Panc1 (cell line): ENCODE results near the gene SCD. TPM values are rescaled to one million over a fixed set of nuclear protein-coding genes. Genes with fewer than 3 reads are reported as not detected.

Experiments used
- ATAC-seq: fragments of 200-7000 bp; cut with Tn5 transposase; 2 replicates; pipeline ENCODE4 v1.9.1; 2020; ENCODE audit warnings: mild to moderate bottlenecking, moderate library complexity
- BruUV-seq: library from RNA; stranded (reverse); fragments of 400-500 nt; replicated peaks from 2 replicates; lab custom pipeline; 2021; lab: Mats Ljungman, UMichigan
- CTCF ChIA-PET: fragments of 300-600 bp; sonication (Branson Sonifier 250); formaldehyde crosslinking; loops from one replicate; lab custom pipeline; 2022; ENCODE audit warnings: antibody characterized with exemption; lab: Charles Lee
- POLR2A ChIA-PET: fragments of 300-600 bp; sonication (Branson Sonifier 250); formaldehyde crosslinking; loops from one replicate; lab custom pipeline; 2022; ENCODE audit warnings: antibody characterized with exemption; lab: Charles Lee
- DNase-seq: peaks from one replicate; pipeline ENCODE4 v3.0.0-alpha.2; 2010; ENCODE audit warnings: low read depth, low spot score
- H3K27ac ChIP-seq: 2 replicates; pipeline ENCODE4 v1.5.1; 2011; ENCODE audit warnings: mild to moderate bottlenecking, low read length, inconsistent platforms
- H3K27me3 ChIP-seq: fragments of 200-500 bp; sonication (Bioruptor generic); 2 replicates; pipeline ENCODE4 v1.6.0; 2014; ENCODE audit warnings: low read length, inconsistent platforms; ENCODE audit not compliant: control insufficient read depth, insufficient read depth
- H3K36me3 ChIP-seq: fragments of 200-500 bp; sonication (Bioruptor generic); 2 replicates; pipeline ENCODE4 v1.5.1; 2014; ENCODE audit warnings: inconsistent platforms, mild to moderate bottlenecking, low read length, moderate library complexity; ENCODE audit not compliant: control insufficient read depth, insufficient read depth
- H3K4me1 ChIP-seq: 2 replicates; pipeline ENCODE4 v1.5.1; 2011; ENCODE audit warnings: inconsistent platforms, mild to moderate bottlenecking, low read length, moderate library complexity; ENCODE audit not compliant: control insufficient read depth, insufficient read depth
- H3K4me3 ChIP-seq, 2 experiments: 2 replicates each; pipeline ENCODE4 v1.5.1; 2011 to 2012; ENCODE audit warnings: low read depth in 2 of 2, low read length in 2 of 2, mild to moderate bottlenecking in 2 of 2, inconsistent platforms in 1 of 2, moderate library complexity in 1 of 2
- H3K9me3 ChIP-seq: fragments of 200-500 bp; sonication (Bioruptor generic); 2 replicates; pipeline ENCODE4 v1.5.1; 2014; ENCODE audit warnings: low read depth, mild to moderate bottlenecking, inconsistent platforms, low read length, moderate library complexity; ENCODE audit not compliant: control insufficient read depth, insufficient read depth
- CTCF ChIP-seq: fragments of 450-650 bp; IDR thresholded peaks from 2 replicates; pipeline ENCODE4 v1.5.1; 2017; ENCODE audit warnings: mild to moderate bottlenecking
- POLR2AphosphoS5 ChIP-seq: IDR thresholded peaks from 2 replicates; pipeline ENCODE4 v1.6.1; 2012; ENCODE audit warnings: mild to moderate bottlenecking, low read depth, low read length, moderate library complexity
- SIN3A ChIP-seq: IDR thresholded peaks from 2 replicates; pipeline ENCODE4 v1.6.1; 2012; ENCODE audit warnings: low read depth, mild to moderate bottlenecking, low read length, moderate library complexity, borderline replicate concordance; ENCODE audit not compliant: insufficient read depth
- TCF7L2 ChIP-seq: IDR thresholded peaks from 2 replicates; pipeline ENCODE4 v1.6.1; 2011; ENCODE audit warnings: mild to moderate bottlenecking, low read depth, low read length, inconsistent platforms
- in situ Hi-C: cut with HindIII; loops from 2 replicates; pipeline ENCODE4 v1.10.0; 2016; ENCODE audit warnings: low sequenced_read_pairs, low pct_unique_long_range_greater_than_20kb
- intact Hi-C: fragments of 100-400 bp; cut with micrococcal nuclease; formaldehyde crosslinking; loops from one replicate; pipeline ENCODE4 v1.10.0; 2022; ENCODE audit not compliant: unreplicated experiment
- total RNA-seq: library from RNA; stranded (reverse); gene quantifications from one replicate; pipeline ENCODE4 v1.2.1, GENCODE V29; 2021; ENCODE audit not compliant: unreplicated experiment
- TF ChIP-seq, protein P1 (sequence below), 2 experiments: IDR thresholded peaks; 2 replicates each; pipeline ENCODE4 v1.6.1; 2011 to 2012; ENCODE audit warnings: low read depth in 2 of 2, control low read depth in 1 of 2, low read length in 1 of 2, mild to moderate bottlenecking in 1 of 2, moderate library complexity in 1 of 2; ENCODE audit not compliant: insufficient read depth in 1 of 2

Gene SCD
- total RNA-seq, 1 experiment from 2014 or later: 1,345 TPM

DNA sequence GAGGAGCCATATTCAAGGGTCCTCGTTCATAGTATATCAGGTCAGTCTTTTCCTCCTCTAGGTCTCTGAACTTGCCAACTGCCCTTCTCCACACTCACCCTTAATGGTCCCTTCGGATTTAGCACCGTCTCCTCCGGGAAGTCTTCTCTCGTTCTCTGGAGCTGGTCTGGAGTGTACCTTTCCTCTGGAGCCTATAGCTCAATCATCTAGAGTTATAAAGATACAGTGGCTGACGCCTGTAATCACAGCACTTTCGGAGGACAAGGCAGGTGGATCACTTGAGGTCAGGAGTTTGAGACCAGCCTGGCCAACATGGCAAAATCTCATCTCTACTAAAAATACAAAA is 4.4 kb upstream of the SCD start:
- intact Hi-C loops (loop anchor here (1.0 to 5.0 kb wide), 2 partner anchors 91 to 165 kb away; no protein-coding TSS in a partner anchor), in situ Hi-C loops (no loop called here)
- DNase-seq (no peak), ATAC-seq (no peak)
- no peak overlapping the region for H3K4me3 ChIP-seq
- TF ChIP-seq TCF7L2: no peak
- no peak for TF ChIP-seq POLR2AphosphoS5
- no peak; the same call in 1 of the 2 replicates for TF ChIP-seq CTCF
- TF ChIP-seq, protein P1, sequence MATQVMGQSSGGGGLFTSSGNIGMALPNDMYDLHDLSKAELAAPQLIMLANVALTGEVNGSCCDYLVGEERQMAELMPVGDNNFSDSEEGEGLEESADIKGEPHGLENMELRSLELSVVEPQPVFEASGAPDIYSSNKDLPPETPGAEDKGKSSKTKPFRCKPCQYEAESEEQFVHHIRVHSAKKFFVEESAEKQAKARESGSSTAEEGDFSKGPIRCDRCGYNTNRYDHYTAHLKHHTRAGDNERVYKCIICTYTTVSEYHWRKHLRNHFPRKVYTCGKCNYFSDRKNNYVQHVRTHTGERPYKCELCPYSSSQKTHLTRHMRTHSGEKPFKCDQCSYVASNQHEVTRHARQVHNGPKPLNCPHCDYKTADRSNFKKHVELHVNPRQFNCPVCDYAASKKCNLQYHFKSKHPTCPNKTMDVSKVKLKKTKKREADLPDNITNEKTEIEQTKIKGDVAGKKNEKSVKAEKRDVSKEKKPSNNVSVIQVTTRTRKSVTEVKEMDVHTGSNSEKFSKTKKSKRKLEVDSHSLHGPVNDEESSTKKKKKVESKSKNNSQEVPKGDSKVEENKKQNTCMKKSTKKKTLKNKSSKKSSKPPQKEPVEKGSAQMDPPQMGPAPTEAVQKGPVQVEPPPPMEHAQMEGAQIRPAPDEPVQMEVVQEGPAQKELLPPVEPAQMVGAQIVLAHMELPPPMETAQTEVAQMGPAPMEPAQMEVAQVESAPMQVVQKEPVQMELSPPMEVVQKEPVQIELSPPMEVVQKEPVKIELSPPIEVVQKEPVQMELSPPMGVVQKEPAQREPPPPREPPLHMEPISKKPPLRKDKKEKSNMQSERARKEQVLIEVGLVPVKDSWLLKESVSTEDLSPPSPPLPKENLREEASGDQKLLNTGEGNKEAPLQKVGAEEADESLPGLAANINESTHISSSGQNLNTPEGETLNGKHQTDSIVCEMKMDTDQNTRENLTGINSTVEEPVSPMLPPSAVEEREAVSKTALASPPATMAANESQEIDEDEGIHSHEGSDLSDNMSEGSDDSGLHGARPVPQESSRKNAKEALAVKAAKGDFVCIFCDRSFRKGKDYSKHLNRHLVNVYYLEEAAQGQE (IDR thresholded peaks at IDR 0.05; ENCODE audit: insufficient read depth in 1 of 2, low read depth in 2 of 2, low read length in 1 of 2): no peak
- no peak for TF ChIP-seq SIN3A
- H3K27ac ChIP-seq: peak overlapping the region; percentile 62
- peaks cover 6% of the 10 kb centered on the region; the same call in 1 of the 2 replicates for H3K36me3 ChIP-seq
- BruUV-seq: no TSS peak
- no peaks in the 10 kb centered on the region for H3K27me3 ChIP-seq
- ChIA-PET CTCF (interaction anchor here (1.0 kb wide), 3 partner anchors 16 to 90 kb away, joined by 3 to 6 read pairs (median 4); no protein-coding TSS in a partner anchor), POLR2A (no interaction called here)
- H3K4me1 ChIP-seq: peaks cover 36% of the 10 kb centered on the region
- H3K9me3 ChIP-seq: no peaks in the 10 kb centered on the region

GRCh38 chr10:100344241-100344788 is 2.7 kb upstream of the SCD start:
- Histone ChIP-seq H3K4me1 (peaks cover 44% of the 10 kb centered on the region), H3K36me3 (peaks cover 19% of the 10 kb centered on the region; the same call in 1 of the 2 replicates), H3K4me3 (no peak overlapping the region), H3K27ac (peak overlapping the region; percentile 57; the same call in 1 of the 2 replicates), H3K9me3 (no peaks in the 10 kb centered on the region), H3K27me3 (no peaks in the 10 kb centered on the region)
- BruUV-seq: no TSS peak
- DNase-seq (no peak), ATAC-seq (no peak)
- in situ Hi-C loops: no loop called here
- POLR2A ChIA-PET: interaction anchor here (0.6 kb wide), 1 partner anchor 29 kb away, joined by 3 read pairs; no protein-coding TSS in a partner anchor
- TF ChIP-seq POLR2AphosphoS5: no peak
- no peak for TF ChIP-seq CTCF
- CTCF ChIA-PET: interaction anchor here (0.6 to 1.1 kb wide), 3 partner anchors 89 to 999 kb away, joined by 3 to 6 read pairs (median 4); no protein-coding TSS in a partner anchor
- intact Hi-C loops: loop anchor here (5.0 kb wide), 1 partner anchor 163 kb away; no protein-coding TSS in a partner anchor
